Mesenchymal stem cell (in vitro differentiated cells and primary cell): ENCODE results near the gene GHR.

ENCODE experiments used
- DNase-seq: peaks from one replicate; pipeline ENCODE4 v3.0.0-alpha.2; 2013
- H2AFZ ChIP-seq: one replicate; pipeline ENCODE4 v1.6.1; 2013; ENCODE audit warnings: low read depth, mild to moderate bottlenecking, control low read depth, inconsistent platforms, low read length, moderate library complexity
- H2AK5ac ChIP-seq: 2 replicates; pipeline ENCODE4 v1.6.1; 2013; ENCODE audit warnings: low read length, moderate library complexity, mild to moderate bottlenecking, inconsistent platforms; ENCODE audit not compliant: severe bottlenecking
- H2BK120ac ChIP-seq: one replicate; pipeline ENCODE4 v1.6.1; 2013; ENCODE audit warnings: low read depth, mild to moderate bottlenecking, inconsistent platforms, low read length, moderate library complexity
- H2BK12ac ChIP-seq, 2 experiments: one replicate each; pipeline ENCODE4 v1.6.1; 2013; ENCODE audit warnings: inconsistent platforms in 2 of 2, low read length in 2 of 2, mild to moderate bottlenecking in 2 of 2, moderate library complexity in 2 of 2, control low read depth in 1 of 2
- H2BK15ac ChIP-seq: one replicate; pipeline ENCODE4 v1.6.1; 2013; ENCODE audit warnings: mild to moderate bottlenecking, low read depth, inconsistent platforms; ENCODE audit not compliant: poor library complexity, severe bottlenecking
- H2BK5ac ChIP-seq: 2 replicates; pipeline ENCODE4 v1.6.1; 2013; ENCODE audit warnings: low read depth, mild to moderate bottlenecking, low read length, control low read depth, inconsistent platforms; ENCODE audit not compliant: poor library complexity, severe bottlenecking
- H3K14ac ChIP-seq, 2 experiments: one replicate each; pipeline ENCODE4 v1.6.1; 2013; ENCODE audit warnings: inconsistent platforms in 2 of 2, low read length in 2 of 2, control low read depth in 1 of 2, mild to moderate bottlenecking in 1 of 2, moderate library complexity in 1 of 2
- H3K18ac ChIP-seq, 2 experiments: one replicate each; pipeline ENCODE4 v1.6.1; 2013; ENCODE audit warnings: inconsistent platforms in 2 of 2, low read length in 2 of 2, control low read depth in 1 of 2, low read depth in 1 of 2, mild to moderate bottlenecking in 1 of 2
- H3K23ac ChIP-seq, 2 experiments: one replicate each; pipeline ENCODE4 v1.6.1; 2013; ENCODE audit warnings: inconsistent platforms in 2 of 2, low read length in 2 of 2, mild to moderate bottlenecking in 2 of 2, moderate library complexity in 2 of 2, control low read depth in 1 of 2
- H3K27ac ChIP-seq: 2 replicates; pipeline ENCODE4 v1.5.1; 2013; ENCODE audit warnings: mild to moderate bottlenecking, moderate library complexity, low read length, control low read depth, inconsistent platforms; ENCODE audit not compliant: poor library complexity, severe bottlenecking
- H3K27me3 ChIP-seq, 2 experiments: 2 replicates each; pipeline versions ENCODE4 v1.6.1 to v1.7.0; 2013; ENCODE audit warnings: low read length in 2 of 2, mild to moderate bottlenecking in 2 of 2, moderate library complexity in 2 of 2, control low read depth in 1 of 2, inconsistent platforms in 1 of 2; ENCODE audit not compliant: control insufficient read depth in 1 of 2, insufficient read depth in 1 of 2
- H3K36me3 ChIP-seq, 2 experiments: 2 replicates each; pipeline versions ENCODE4 v1.6.1 to v1.7.0; 2013; ENCODE audit warnings: low read length in 2 of 2, control low read depth in 1 of 2, inconsistent platforms in 1 of 2, low read depth in 1 of 2, mild to moderate bottlenecking in 1 of 2; ENCODE audit not compliant: insufficient read depth in 2 of 2, control insufficient read depth in 1 of 2
- H3K4ac ChIP-seq, 2 experiments: one replicate each; pipeline ENCODE4 v1.6.1; 2013; ENCODE audit warnings: inconsistent platforms in 2 of 2, low read length in 2 of 2, mild to moderate bottlenecking in 2 of 2, moderate library complexity in 2 of 2, control low read depth in 1 of 2, low read depth in 1 of 2
- H3K4me1 ChIP-seq: 2 replicates; pipeline ENCODE4 v1.6.1; 2013; ENCODE audit warnings: low read depth, low read length, control low read depth; ENCODE audit not compliant: control insufficient read depth, insufficient read depth
- H3K4me2 ChIP-seq: 2 replicates; pipeline ENCODE4 v1.6.1; 2013; ENCODE audit warnings: low read length, mild to moderate bottlenecking, inconsistent platforms; ENCODE audit not compliant: poor library complexity, severe bottlenecking
- H3K4me3 ChIP-seq, 2 experiments: 2 replicates each; pipeline versions ENCODE4 v1.5.1 to v1.7.0; 2013; ENCODE audit warnings: low read length in 2 of 2, mild to moderate bottlenecking in 2 of 2, control low read depth in 1 of 2, low read depth in 1 of 2; ENCODE audit not compliant: insufficient read depth in 1 of 2
- H3K79me1 ChIP-seq: replicated peaks from 2 replicates; pipeline ENCODE4 v1.6.1; 2013; ENCODE audit warnings: mild to moderate bottlenecking, control low read depth, low read length, inconsistent platforms; ENCODE audit not compliant: poor library complexity, severe bottlenecking
- H3K9ac ChIP-seq: 2 replicates; pipeline ENCODE4 v1.7.0; 2013; ENCODE audit warnings: mild to moderate bottlenecking, low read length, moderate library complexity
- H3K9me3 ChIP-seq: 2 replicates; pipeline ENCODE4 v1.7.0; 2013; ENCODE audit warnings: mild to moderate bottlenecking, low read length; ENCODE audit not compliant: control insufficient read depth
- H4K8ac ChIP-seq: one replicate; pipeline ENCODE4 v1.6.1; 2013; ENCODE audit warnings: inconsistent platforms, mild to moderate bottlenecking, low read length, moderate library complexity
- H4K91ac ChIP-seq: one replicate; pipeline ENCODE4 v1.6.1; 2013; ENCODE audit warnings: mild to moderate bottlenecking, low read length, inconsistent platforms
- WGBS: methylation state at CpG from one replicate; pipeline ENCODE4 v1.1.7; 2013; ENCODE audit warnings: mixed read lengths; 5-methylcytosine and 5-hydroxymethylcytosine counted together

Gene GHR

DNA sequence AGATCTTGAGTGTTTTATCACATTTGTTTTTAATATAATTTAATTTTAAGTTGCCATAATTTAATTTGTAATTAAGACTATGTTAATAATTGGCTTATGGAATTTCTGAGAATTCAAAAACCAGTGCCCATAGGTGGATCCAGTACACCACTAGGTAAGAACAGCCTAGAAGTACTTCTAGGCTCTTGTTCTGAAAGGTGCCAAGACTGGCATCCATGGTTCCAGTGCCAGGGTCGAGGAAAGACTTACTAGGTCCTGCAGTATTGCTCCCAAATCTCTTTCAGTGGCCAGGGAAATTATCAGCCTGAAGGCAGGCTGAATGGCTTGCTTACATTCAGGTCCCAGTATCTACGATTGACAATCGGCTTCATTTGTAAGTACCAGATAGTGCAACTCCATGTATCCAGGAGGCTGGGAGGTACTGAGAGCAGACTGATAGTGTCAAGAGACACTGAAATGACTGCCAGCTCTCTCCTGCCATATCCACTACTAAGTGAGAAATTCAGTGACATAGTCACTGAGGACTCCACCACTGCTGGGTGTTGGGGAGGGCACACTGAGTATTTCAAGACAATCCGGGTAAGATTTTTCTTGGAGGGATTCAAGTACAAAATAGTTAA, 174.2 kb downstream of the GHR start:
- Histone ChIP-seq H3K4ac (peak overlapping the region in 1 of 2 experiments; percentile 67), H3K9me3 (no peaks in the 10 kb centered on the region), H3K4me1 (no peaks in the 10 kb centered on the region), H4K8ac (no peak overlapping the region), H3K18ac (peak overlapping the region in 1 of 2 experiments; percentile 73), H2BK120ac (no peak overlapping the region), H3K79me1 (no peaks in the 10 kb centered on the region), H2AFZ (no peak overlapping the region), H3K4me2 (no peak overlapping the region), H2BK5ac (no peak overlapping the region), H3K23ac (no peak overlapping the region), H3K27me3 (no peaks in the 10 kb centered on the region), H3K27ac (no peak overlapping the region), H4K91ac (peak overlapping the region; percentile 80), H3K36me3 (no peaks in the 10 kb centered on the region), H2BK15ac (no peak overlapping the region), H3K14ac (no peak overlapping the region), H3K9ac (no peak overlapping the region), H3K4me3 (no peak overlapping the region), H2AK5ac (no peak overlapping the region), H2BK12ac (peak overlapping the region in 1 of 2 experiments; percentile 90)
- 88% methylated on average over 4 of the region's 4 CpGs for WGBS
- DNase-seq = no peak

DNA sequence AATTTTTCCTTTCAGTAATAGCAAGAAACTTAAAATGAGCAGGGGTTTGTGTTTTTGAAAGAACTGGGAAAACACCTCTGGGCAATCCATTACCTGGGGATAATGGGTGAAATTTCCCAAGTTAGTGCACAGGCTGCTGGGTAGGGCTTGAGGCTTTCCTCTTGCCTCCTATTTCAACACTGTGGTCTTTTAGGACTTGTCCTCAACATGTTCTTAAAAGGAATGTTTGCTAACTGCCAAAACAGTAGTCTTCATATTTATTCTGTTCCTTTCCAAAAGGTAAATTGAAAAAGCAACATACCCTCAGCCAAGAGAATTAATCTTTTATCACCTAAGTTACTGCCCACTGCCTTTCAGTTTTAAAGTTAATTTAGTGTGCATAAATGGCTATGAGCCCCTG, 175.1 kb downstream of the GHR start:
- no peak overlapping the region for H4K91ac ChIP-seq
- no peak overlapping the region for H3K4me2 ChIP-seq
- H3K4me1 ChIP-seq = no peaks in the 10 kb centered on the region
- no peaks in the 10 kb centered on the region for H3K27me3 ChIP-seq
- H3K9ac ChIP-seq = no peak overlapping the region
- no peak overlapping the region for H3K23ac ChIP-seq
- H3K9me3 ChIP-seq = no peaks in the 10 kb centered on the region
- no peaks in the 10 kb centered on the region for H3K36me3 ChIP-seq
- no peak overlapping the region for H2BK5ac ChIP-seq
- H3K27ac ChIP-seq = no peak overlapping the region
- H2AK5ac ChIP-seq = no peak overlapping the region
- no peaks in the 10 kb centered on the region for H3K79me1 ChIP-seq
- H2BK12ac ChIP-seq = no peak overlapping the region
- no peak for DNase-seq
- no peak overlapping the region for H4K8ac ChIP-seq
- peak overlapping the region in 1 of 2 experiments; percentile 62 for H3K18ac ChIP-seq
- H2BK120ac ChIP-seq = no peak overlapping the region
- H3K4me3 ChIP-seq = no peak overlapping the region
- H2BK15ac ChIP-seq = no peak overlapping the region
- H3K14ac ChIP-seq = no peak overlapping the region
- no peak overlapping the region for H3K4ac ChIP-seq
- H2AFZ ChIP-seq = no peak overlapping the region

DNA sequence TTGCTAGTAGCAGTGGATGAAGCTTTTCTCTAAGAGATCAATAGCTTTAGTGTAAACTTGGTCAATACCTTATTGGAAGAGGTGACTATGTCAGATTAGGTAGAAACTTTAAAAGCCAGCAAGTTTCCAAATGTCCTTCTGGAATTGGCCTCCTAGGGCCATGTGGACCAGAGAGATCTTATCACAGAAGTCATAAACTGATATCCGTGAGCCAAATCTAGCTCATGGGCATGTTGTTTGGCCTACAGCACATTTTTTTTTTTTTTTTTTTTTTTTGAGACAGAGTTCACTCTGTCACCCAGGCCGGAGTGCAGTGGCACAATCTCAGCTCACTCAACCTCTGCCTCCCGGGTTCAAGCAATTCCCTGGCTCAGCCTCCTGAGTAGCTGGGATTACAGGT, 175.9 kb downstream of the GHR start:
- WGBS = 60% methylated on average over 1 of the region's 3 CpGs

DNA sequence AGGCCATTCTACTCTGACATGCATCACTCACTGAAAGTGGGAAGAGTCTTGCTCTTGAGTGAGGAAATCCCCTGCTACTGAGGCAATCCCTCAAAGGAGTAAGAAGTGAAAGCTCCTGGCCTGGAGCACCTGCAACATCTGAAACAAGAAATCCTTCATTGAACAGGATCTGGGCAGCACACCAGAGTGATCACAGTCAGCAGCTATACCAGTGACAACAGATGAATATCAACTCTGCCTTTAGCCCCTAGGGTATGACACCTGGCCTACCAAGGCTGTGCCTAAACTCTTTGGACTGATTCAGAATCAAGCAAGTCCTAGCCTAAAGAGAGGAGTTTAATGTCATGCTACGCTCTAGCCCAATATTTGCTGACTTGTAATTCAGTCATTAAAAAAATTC, 177.2 kb downstream of the GHR start:
- Histone ChIP-seq H3K4ac (no peak overlapping the region), H4K91ac (no peak overlapping the region), H3K23ac (no peak overlapping the region), H2AK5ac (no peak overlapping the region), H4K8ac (no peak overlapping the region), H3K79me1 (no peaks in the 10 kb centered on the region), H3K9ac (no peak overlapping the region), H3K9me3 (no peaks in the 10 kb centered on the region), H2BK12ac (no peak overlapping the region), H3K27ac (no peak overlapping the region), H3K14ac (no peak overlapping the region), H3K4me2 (no peak overlapping the region), H2BK5ac (no peak overlapping the region), H3K4me3 (no peak overlapping the region), H3K27me3 (no peaks in the 10 kb centered on the region), H2AFZ (no peak overlapping the region), H3K4me1 (no peaks in the 10 kb centered on the region), H2BK15ac (no peak overlapping the region), H2BK120ac (no peak overlapping the region), H3K18ac (no peak overlapping the region), H3K36me3 (no peaks in the 10 kb centered on the region)
- WGBS = no CpG with 5 or more reads among the region's 1 CpG
- DNase-seq = no peak

More for the DNA sequence above, 175.9 kb downstream of the GHR start:
- Histone ChIP-seq H2BK5ac (no peak overlapping the region), H2AFZ (no peak overlapping the region), H4K91ac (no peak overlapping the region), H2BK120ac (no peak overlapping the region), H4K8ac (no peak overlapping the region), H3K79me1 (no peaks in the 10 kb centered on the region), H3K14ac (no peak overlapping the region), H3K9ac (no peak overlapping the region), H3K23ac (no peak overlapping the region), H3K9me3 (no peaks in the 10 kb centered on the region), H3K4me1 (no peaks in the 10 kb centered on the region), H3K18ac (no peak overlapping the region), H2AK5ac (no peak overlapping the region), H3K4me3 (no peak overlapping the region), H2BK15ac (no peak overlapping the region), H3K4me2 (no peak overlapping the region), H2BK12ac (no peak overlapping the region), H3K27me3 (no peaks in the 10 kb centered on the region), H3K36me3 (no peaks in the 10 kb centered on the region), H3K27ac (no peak overlapping the region), H3K4ac (no peak overlapping the region)
- DNase-seq = no peak
